NCI-H1092 treated with DMSO at 0.1 percent for 48 hours (cell line): ENCODE results near the gene PLCB1.
"Not testable (repeated sequence)": the region's sequence is repeated elsewhere in the genome, so short reads cannot be mapped to it uniquely, and the experiment has no call there.

Experiments used
- DNase-seq: peaks from one replicate; lab custom pipeline; 2025; lab: John Stamatoyannopoulos, UW

The PLCB1 gene

GRCh38 chr20:8156235-8157079, 24.4 kb downstream of the PLCB1 start:
- DNase-seq: no peak

GRCh38 chr20:8159217-8159616, 27.2 kb downstream of the PLCB1 start:
- not testable (repeated sequence) for DNase-seq

GRCh38 chr20:8161264-8162071, 29.4 kb downstream of the PLCB1 start:
- no peak for DNase-seq

- no peak for DNase-seq
Measured at GRCh38 chr20:8162610-8163009, 30.5 kb downstream of the PLCB1 start.

GRCh38 chr20:8163543-8163942, 31.5 kb downstream of the PLCB1 start:
- DNase-seq: no peak

- no peak for DNase-seq
Measured at GRCh38 chr20:8166730-8167129, 34.7 kb downstream of the PLCB1 start.

- no peak for DNase-seq
Measured at GRCh38 chr20:8168785-8169288, 36.8 kb downstream of the PLCB1 start.

- no peak for DNase-seq
Measured at GRCh38 chr20:8170921-8171320, 38.9 kb downstream of the PLCB1 start.

GRCh38 chr20:8172191-8172590, 40.1 kb downstream of the PLCB1 start:
- no peak for DNase-seq

GRCh38 chr20:8175741-8176675, 43.9 kb downstream of the PLCB1 start:
- DNase-seq: no peak

GRCh38 chr20:8183526-8183925, 51.5 kb downstream of the PLCB1 start:
- no peak for DNase-seq

- DNase-seq: no peak
Measured at GRCh38 chr20:8187740-8188139, 55.7 kb downstream of the PLCB1 start.

- DNase-seq: no peak
Measured at GRCh38 chr20:8190043-8190880, 58.2 kb downstream of the PLCB1 start.

GRCh38 chr20:8194721-8195120, 62.7 kb downstream of the PLCB1 start:
- DNase-seq: no peak

- DNase-seq: no peak
Measured at GRCh38 chr20:8196096-8196495, 64.0 kb downstream of the PLCB1 start.

- DNase-seq: no peak
Measured at GRCh38 chr20:8200220-8200619, 68.2 kb downstream of the PLCB1 start.

- DNase-seq: no peak
Measured at GRCh38 chr20:8203366-8203765, 71.3 kb downstream of the PLCB1 start.

- no peak for DNase-seq
Measured at GRCh38 chr20:8205996-8206395, 73.9 kb downstream of the PLCB1 start.

GRCh38 chr20:8208226-8208625, 76.2 kb downstream of the PLCB1 start:
- DNase-seq: no peak

- no peak for DNase-seq
Measured at GRCh38 chr20:8209061-8209460, 77.0 kb downstream of the PLCB1 start.

GRCh38 chr20:8210749-8211148, 78.7 kb downstream of the PLCB1 start:
- DNase-seq: no peak
